NB4 (cell line): ENCODE measurements around the gene COL23A1.
A peak's percentile ranks its signal among the peaks of the same experiment; 100 is the strongest.

Experiments
- DNase-seq: peaks from one replicate; pipeline ENCODE4 v3.0.0; 2010; ENCODE audit warnings: low read depth
- H3K4me3 ChIP-seq: one replicate; pipeline ENCODE4 v1.5.1; 2011; ENCODE audit warnings: mild to moderate bottlenecking, low read depth, low read length, moderate library complexity
- CTCF ChIP-seq: IDR thresholded peaks from one replicate; pipeline ENCODE4 v1.5.1; 2012; ENCODE audit warnings: low read depth, low read length
- MAX ChIP-seq: IDR thresholded peaks from 2 replicates; pipeline ENCODE4 v1.6.1; 2011; ENCODE audit warnings: low read depth, low read length
- MYC ChIP-seq: IDR thresholded peaks from 2 replicates; pipeline ENCODE4 v1.6.1; 2011; ENCODE audit warnings: low read depth, low read length
- POLR2A ChIP-seq: IDR thresholded peaks from 2 replicates; pipeline ENCODE4 v1.6.1; 2011; ENCODE audit warnings: mild to moderate bottlenecking; ENCODE audit not compliant: insufficient read length; ENCODE audit errors: extremely low read depth

Gene COL23A1

GRCh38 chr5:178430186-178431062, 159.8 kb downstream of the COL23A1 start:
- no peak for TF ChIP-seq CTCF
- no peak for TF ChIP-seq POLR2A
- TF ChIP-seq MAX: no peak
- TF ChIP-seq MYC: no peak
- DNase-seq: no peak
- no peak overlapping the region for H3K4me3 ChIP-seq

- TF ChIP-seq MAX: peak; percentile 25; the same call in 1 of the 2 replicates
- TF ChIP-seq MYC: no peak
- TF ChIP-seq POLR2A: no peak
- TF ChIP-seq CTCF: no peak
- DNase-seq: no peak
Measured at GRCh38 chr5:178429491-178430185, 160.6 kb downstream of the COL23A1 start.

GRCh38 chr5:178429156-178429468, 161.1 kb downstream of the COL23A1 start:
- H3K4me3 ChIP-seq: no peak overlapping the region
- TF ChIP-seq MAX: no peak
- no peak for TF ChIP-seq POLR2A
- no peak for TF ChIP-seq MYC
- TF ChIP-seq CTCF: no peak
- no peak for DNase-seq

More at GRCh38 chr5:178429491-178430185, 160.6 kb downstream of the COL23A1 start:
- H3K4me3 ChIP-seq: no peak overlapping the region

- DNase-seq: no peak
Measured at GRCh38 chr5:178428341-178429155, 161.6 kb downstream of the COL23A1 start.

More at GRCh38 chr5:178428341-178429155, 161.6 kb downstream of the COL23A1 start:
- no peak overlapping the region for H3K4me3 ChIP-seq
- TF ChIP-seq CTCF (no peak), MYC (no peak), MAX (no peak), POLR2A (no peak)
